ENCODE results near the gene CTTNBP2.

DNA sequence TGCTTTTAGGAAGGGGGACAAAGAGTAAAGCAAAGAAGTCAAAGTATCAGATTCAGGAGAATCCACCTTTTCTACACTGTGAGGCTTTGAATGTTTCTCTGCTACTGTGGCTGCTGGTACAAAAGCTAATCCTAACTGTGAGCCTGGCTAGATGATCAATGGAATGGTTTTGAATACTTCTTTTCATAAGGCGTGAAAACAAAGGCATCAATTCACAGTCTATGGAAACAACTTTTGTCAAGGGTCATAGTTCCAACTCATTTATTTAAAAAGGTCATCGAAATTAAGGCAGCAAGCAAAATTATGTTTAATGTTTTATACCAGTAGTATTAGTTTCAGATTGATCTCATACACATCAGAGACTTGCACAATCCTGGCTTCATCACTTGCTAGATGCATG is 118.1 kb downstream of the CTTNBP2 start:
- TF ChIP-seq, protein P1, sequence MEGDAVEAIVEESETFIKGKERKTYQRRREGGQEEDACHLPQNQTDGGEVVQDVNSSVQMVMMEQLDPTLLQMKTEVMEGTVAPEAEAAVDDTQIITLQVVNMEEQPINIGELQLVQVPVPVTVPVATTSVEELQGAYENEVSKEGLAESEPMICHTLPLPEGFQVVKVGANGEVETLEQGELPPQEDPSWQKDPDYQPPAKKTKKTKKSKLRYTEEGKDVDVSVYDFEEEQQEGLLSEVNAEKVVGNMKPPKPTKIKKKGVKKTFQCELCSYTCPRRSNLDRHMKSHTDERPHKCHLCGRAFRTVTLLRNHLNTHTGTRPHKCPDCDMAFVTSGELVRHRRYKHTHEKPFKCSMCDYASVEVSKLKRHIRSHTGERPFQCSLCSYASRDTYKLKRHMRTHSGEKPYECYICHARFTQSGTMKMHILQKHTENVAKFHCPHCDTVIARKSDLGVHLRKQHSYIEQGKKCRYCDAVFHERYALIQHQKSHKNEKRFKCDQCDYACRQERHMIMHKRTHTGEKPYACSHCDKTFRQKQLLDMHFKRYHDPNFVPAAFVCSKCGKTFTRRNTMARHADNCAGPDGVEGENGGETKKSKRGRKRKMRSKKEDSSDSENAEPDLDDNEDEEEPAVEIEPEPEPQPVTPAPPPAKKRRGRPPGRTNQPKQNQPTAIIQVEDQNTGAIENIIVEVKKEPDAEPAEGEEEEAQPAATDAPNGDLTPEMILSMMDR (IDR thresholded peaks at IDR 0.05; ENCODE audit: insufficient read depth, low read length): no peak
- TF ChIP-seq GABPA (IDR thresholded peaks at IDR 0.05; ENCODE audit: low read depth): no peak
